Left renal pelvis (tissue), 4 donors: ENCODE data around the gene CXCL13. TPM values are rescaled to one million over a fixed set of nuclear protein-coding genes. Genes with fewer than 3 reads are reported as not detected.
"Not testable (repeated sequence)": the region's sequence is repeated elsewhere in the genome, so short reads cannot be mapped to it uniquely, and the experiment has no call there.

Experiments
- DNase-seq, 4 donors: peaks; one replicate each; pipeline ENCODE4 v3.0.0-alpha.2; 2013; ENCODE audit warnings: low read depth in 4 of 4, low spot score in 3 of 4
- polyA plus RNA-seq, 4 donors: library from polyadenylated mRNA; unstranded; fragments of 120-200 nt; gene quantifications; one replicate each; pipeline ENCODE4 v1.2.1, GENCODE V29; 2013; ENCODE audit not compliant: insufficient read length in 4 of 4

Gene CXCL13
- polyA plus RNA-seq, 4 donors: 0.54 to 0.72 (median 0.61) TPM

GRCh38 chr4:77600521-77601451 is 4.8 kb upstream of the CXCL13 start:
- peak in 1 of 4 donors; percentile 12 for DNase-seq

GRCh38 chr4:77601614-77602187 is 3.9 kb upstream of the CXCL13 start:
- no peak for DNase-seq

GRCh38 chr4:77613267-77613666 is 7.6 kb downstream of the CXCL13 start:
- no peak for DNase-seq

GRCh38 chr4:77615153-77615552 is 9.5 kb downstream of the CXCL13 start:
- no peak for DNase-seq

GRCh38 chr4:77617203-77617602 is 11.6 kb downstream of the CXCL13 start:
- DNase-seq: no peak

- peak; percentile 33 to 58 (median 46) for DNase-seq
Observed at GRCh38 chr4:77618383-77619241, 13.0 kb downstream of the CXCL13 start.

GRCh38 chr4:77619408-77619807 is 13.8 kb downstream of the CXCL13 start:
- DNase-seq: no peak

- no peak for DNase-seq
Observed at GRCh38 chr4:77621254-77621653, 15.6 kb downstream of the CXCL13 start.

GRCh38 chr4:77623091-77623490 is 17.5 kb downstream of the CXCL13 start:
- no peak for DNase-seq

GRCh38 chr4:77624213-77624612 is 18.6 kb downstream of the CXCL13 start:
- no peak for DNase-seq

GRCh38 chr4:77625485-77625884 is 19.9 kb downstream of the CXCL13 start:
- no peak for DNase-seq

- no peak for DNase-seq
Observed at GRCh38 chr4:77629885-77630284, 24.3 kb downstream of the CXCL13 start.

GRCh38 chr4:77631276-77631675 is 25.7 kb downstream of the CXCL13 start:
- no peak for DNase-seq

GRCh38 chr4:77634132-77634785 is 28.6 kb downstream of the CXCL13 start:
- no peak for DNase-seq

- DNase-seq: no peak
Observed at GRCh38 chr4:77635246-77635645, 29.6 kb downstream of the CXCL13 start.

- DNase-seq: no peak
Observed at GRCh38 chr4:77635876-77636275, 30.3 kb downstream of the CXCL13 start.

- DNase-seq: no peak
Observed at GRCh38 chr4:77636902-77637301, 31.3 kb downstream of the CXCL13 start.

GRCh38 chr4:77644069-77644468 is 38.4 kb downstream of the CXCL13 start:
- not testable (repeated sequence) for DNase-seq

- no peak for DNase-seq
Observed at GRCh38 chr4:77650787-77651186, 45.2 kb downstream of the CXCL13 start.

- no peak for DNase-seq
Observed at GRCh38 chr4:77651820-77652219, 46.2 kb downstream of the CXCL13 start.
